Activated B cell treated with CpG ODN at 0.5 μM for 24 hours (primary cell): Measurements from ENCODE around the gene GHRH. TPM values are rescaled to one million over a fixed set of nuclear protein-coding genes. Genes with fewer than 3 reads are reported as not detected.

Experiments
- ATAC-seq: fragments of 200-7000 bp; cut with Tn5 transposase; one replicate; pipeline ENCODE4 v1.10.0; 2021; ENCODE audit warnings: low read depth, mild to moderate bottlenecking, moderate library complexity
- CTCF ChIA-PET: fragments of 350-600 bp; sonication (Branson Sonifier 250); formaldehyde crosslinking; loops from one replicate; lab custom pipeline; 2021; ENCODE audit warnings: antibody characterized with exemption; lab: Charles Lee
- POLR2A ChIA-PET: fragments of 350-600 bp; sonication (Branson Sonifier 250); formaldehyde crosslinking; loops from one replicate; lab custom pipeline; 2021; ENCODE audit warnings: antibody characterized with exemption; lab: Charles Lee
- DNase-seq: peaks from one replicate; pipeline ENCODE4 v3.0.0; 2022
- H3K27ac Mint-ChIP-seq: one replicate; pipeline ENCODE4 v1.8.0; 2020; ENCODE audit warnings: mixed read lengths
- H3K27me3 Mint-ChIP-seq: one replicate; pipeline ENCODE4 v1.8.0; 2021; ENCODE audit warnings: mixed read lengths
- H3K36me3 Mint-ChIP-seq: one replicate; pipeline ENCODE4 v1.8.0; 2021; ENCODE audit warnings: low read depth, mixed read lengths
- H3K4me1 Mint-ChIP-seq: one replicate; pipeline ENCODE4 v1.8.0; 2021; ENCODE audit warnings: mixed read lengths
- H3K4me3 Mint-ChIP-seq: one replicate; pipeline ENCODE4 v1.8.0; 2020; ENCODE audit warnings: mild to moderate bottlenecking, mixed read lengths
- H3K9me3 Mint-ChIP-seq: one replicate; pipeline ENCODE4 v1.8.0; 2020; ENCODE audit warnings: mixed read lengths
- intact Hi-C: fragments of 100-400 bp; cut with micrococcal nuclease; formaldehyde crosslinking; loops from one replicate; pipeline ENCODE4 v1.15.1; 2024
- total RNA-seq: library from RNA; stranded (reverse); gene quantifications from 2 replicates; pipeline ENCODE4 v1.2.3, GENCODE V29; 2022
- TF ChIP-seq, protein P1 (sequence below): fragments of 200-600 bp; IDR thresholded peaks from one replicate; pipeline ENCODE4 v1.8.0; 2022; ENCODE audit warnings: antibody characterized with exemption, mild to moderate bottlenecking

The GHRH gene, protein sequence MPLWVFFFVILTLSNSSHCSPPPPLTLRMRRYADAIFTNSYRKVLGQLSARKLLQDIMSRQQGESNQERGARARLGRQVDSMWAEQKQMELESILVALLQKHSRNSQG
- total RNA-seq: not detected in 2 replicates

DNA sequence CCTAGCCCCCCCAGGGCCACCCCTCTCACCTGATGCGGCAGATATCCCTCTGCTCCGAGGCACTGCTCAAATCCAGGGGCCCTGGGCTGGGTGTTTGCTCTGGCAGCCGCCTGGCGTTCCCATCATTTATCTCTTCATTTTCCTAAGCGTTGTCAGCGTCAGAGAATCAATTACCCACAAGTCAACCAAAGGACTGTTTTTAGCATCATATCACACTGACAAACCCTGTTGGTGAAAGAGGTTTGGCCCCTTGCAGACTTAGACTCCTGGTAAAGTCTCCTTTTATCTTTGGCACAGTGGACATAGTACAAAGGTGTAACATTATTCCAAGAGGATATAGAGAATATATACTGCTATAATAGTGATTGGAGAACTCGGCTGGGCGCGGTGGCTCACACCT is at the start of gene GHRH:
GHRH (minus strand) TSS at position 101 of the 400 bp plus-strand sequence. CDS start 4,925 bp downstream, outside the sequence.
- DNase-seq (no peak), ATAC-seq (no peak)
- no peak within 1 kb of the TSS for H3K4me3 Mint-ChIP-seq
- no peaks in the 10 kb centered on the region for H3K36me3 Mint-ChIP-seq
- H3K9me3 Mint-ChIP-seq: no peaks in the 10 kb centered on the region
- H3K27me3 Mint-ChIP-seq: peaks cover 10% of the 10 kb centered on the region
- TF ChIP-seq, protein P1, sequence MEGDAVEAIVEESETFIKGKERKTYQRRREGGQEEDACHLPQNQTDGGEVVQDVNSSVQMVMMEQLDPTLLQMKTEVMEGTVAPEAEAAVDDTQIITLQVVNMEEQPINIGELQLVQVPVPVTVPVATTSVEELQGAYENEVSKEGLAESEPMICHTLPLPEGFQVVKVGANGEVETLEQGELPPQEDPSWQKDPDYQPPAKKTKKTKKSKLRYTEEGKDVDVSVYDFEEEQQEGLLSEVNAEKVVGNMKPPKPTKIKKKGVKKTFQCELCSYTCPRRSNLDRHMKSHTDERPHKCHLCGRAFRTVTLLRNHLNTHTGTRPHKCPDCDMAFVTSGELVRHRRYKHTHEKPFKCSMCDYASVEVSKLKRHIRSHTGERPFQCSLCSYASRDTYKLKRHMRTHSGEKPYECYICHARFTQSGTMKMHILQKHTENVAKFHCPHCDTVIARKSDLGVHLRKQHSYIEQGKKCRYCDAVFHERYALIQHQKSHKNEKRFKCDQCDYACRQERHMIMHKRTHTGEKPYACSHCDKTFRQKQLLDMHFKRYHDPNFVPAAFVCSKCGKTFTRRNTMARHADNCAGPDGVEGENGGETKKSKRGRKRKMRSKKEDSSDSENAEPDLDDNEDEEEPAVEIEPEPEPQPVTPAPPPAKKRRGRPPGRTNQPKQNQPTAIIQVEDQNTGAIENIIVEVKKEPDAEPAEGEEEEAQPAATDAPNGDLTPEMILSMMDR: no peak
- ChIA-PET CTCF (no interaction called here), POLR2A (no interaction called here)
- intact Hi-C loops: no loop called here
- H3K4me1 Mint-ChIP-seq: peaks cover 5% of the 10 kb centered on the region
- no peak within 1 kb of the TSS for H3K27ac Mint-ChIP-seq

DNA sequence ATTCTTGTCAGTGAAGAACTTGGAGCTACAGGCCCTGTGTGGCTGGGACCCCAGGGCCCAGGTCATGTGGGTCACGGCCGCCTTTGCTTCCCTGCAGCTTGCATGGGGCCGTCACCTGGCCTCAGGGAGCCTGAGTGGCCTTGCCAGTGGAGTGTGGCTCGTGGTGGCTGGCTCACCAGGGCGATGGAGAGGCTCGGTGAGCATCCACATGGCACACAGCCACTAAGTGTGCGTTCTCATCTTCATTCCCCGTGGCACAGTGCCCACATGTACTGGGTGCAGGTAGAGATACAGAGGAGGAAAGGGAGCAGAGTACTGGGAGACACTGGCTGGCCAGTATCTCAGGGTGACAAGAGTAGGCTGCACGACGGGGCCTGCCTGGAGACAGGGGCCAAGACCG is 49.3 kb upstream of the GHRH start:
- Mint-ChIP-seq H3K36me3 (peaks cover 63% of the 10 kb centered on the region), H3K4me1 (peaks cover 41% of the 10 kb centered on the region), H3K27ac (no peak overlapping the region), H3K4me3 (no peak overlapping the region), H3K27me3 (no peaks in the 10 kb centered on the region), H3K9me3 (no peaks in the 10 kb centered on the region)
- CTCF ChIA-PET: no interaction called here
- no peak for DNase-seq
- TF ChIP-seq, protein P1: no peak
- intact Hi-C loops: no loop called here
- POLR2A ChIA-PET: no interaction called here
- no peak for ATAC-seq

DNA sequence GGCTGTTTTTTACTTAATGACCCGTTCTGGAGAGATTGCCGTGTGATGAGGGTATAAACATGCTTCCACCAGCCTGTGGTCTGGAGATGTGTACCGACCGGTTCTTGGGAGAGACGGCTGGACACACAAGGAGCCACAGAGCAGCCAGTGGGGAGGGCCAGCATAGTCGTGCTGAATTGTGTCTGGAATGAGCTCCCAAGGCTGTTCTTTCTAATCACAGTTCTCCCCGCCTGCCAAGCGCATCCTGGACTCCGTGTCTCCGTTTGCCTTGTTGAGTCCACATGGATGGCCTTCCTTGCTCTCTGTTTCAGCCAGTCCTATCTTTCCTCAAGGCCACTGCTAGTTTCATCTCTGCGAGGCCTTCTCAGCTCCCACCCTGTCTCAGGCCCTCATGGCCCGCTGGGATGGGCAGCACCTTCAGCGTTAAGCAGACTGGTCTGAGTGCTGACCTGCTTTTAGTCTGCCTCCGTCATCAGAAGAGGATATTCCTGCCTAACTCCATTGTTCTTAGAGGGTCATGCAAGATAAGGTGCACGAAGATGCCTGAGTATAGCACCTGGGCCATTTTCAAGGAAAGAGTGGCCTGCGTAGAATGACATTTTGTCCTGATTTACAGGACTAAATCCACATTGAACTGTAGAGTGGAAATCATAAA is 48.4 kb upstream of the GHRH start:
- no peak overlapping the region for H3K4me3 Mint-ChIP-seq
- no peak overlapping the region for H3K27ac Mint-ChIP-seq
- ChIA-PET POLR2A (no interaction called here), CTCF (no interaction called here)
- H3K27me3 Mint-ChIP-seq: no peaks in the 10 kb centered on the region
- intact Hi-C loops: no loop called here
- peaks cover 70% of the 10 kb centered on the region for H3K36me3 Mint-ChIP-seq
- H3K4me1 Mint-ChIP-seq: peaks cover 34% of the 10 kb centered on the region
- TF ChIP-seq, protein P1: no peak
- ATAC-seq (no peak), DNase-seq (no peak)
- H3K9me3 Mint-ChIP-seq: no peaks in the 10 kb centered on the region

DNA sequence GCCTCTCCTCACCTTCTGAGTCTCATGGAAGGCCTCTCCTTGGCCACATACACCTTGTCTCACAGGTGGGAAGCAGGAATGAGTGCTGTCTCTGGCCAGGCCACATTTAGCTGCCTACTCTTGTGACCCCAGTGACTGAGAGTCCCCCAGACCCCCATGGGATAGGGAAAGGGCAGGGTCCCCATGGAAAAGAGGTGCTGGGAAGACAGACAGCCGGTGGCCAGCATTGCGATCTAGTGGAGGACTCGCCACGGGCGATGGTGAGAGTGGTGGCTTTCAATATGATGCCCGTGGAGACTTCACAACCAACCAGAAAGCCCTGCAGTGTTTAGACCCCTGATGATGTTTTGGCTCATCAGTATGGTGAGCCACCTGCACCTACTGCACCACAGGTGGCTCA is 47.7 kb upstream of the GHRH start:
- no peaks in the 10 kb centered on the region for H3K9me3 Mint-ChIP-seq
- peaks cover 31% of the 10 kb centered on the region for H3K4me1 Mint-ChIP-seq
- H3K36me3 Mint-ChIP-seq: peaks cover 77% of the 10 kb centered on the region
- TF ChIP-seq, protein P1: no peak
- H3K4me3 Mint-ChIP-seq: no peak overlapping the region
- H3K27ac Mint-ChIP-seq: no peak overlapping the region
- no peaks in the 10 kb centered on the region for H3K27me3 Mint-ChIP-seq
- ATAC-seq (no peak), DNase-seq (no peak)
- intact Hi-C loops: no loop called here
- POLR2A ChIA-PET: no interaction called here
- CTCF ChIA-PET: no interaction called here

DNA sequence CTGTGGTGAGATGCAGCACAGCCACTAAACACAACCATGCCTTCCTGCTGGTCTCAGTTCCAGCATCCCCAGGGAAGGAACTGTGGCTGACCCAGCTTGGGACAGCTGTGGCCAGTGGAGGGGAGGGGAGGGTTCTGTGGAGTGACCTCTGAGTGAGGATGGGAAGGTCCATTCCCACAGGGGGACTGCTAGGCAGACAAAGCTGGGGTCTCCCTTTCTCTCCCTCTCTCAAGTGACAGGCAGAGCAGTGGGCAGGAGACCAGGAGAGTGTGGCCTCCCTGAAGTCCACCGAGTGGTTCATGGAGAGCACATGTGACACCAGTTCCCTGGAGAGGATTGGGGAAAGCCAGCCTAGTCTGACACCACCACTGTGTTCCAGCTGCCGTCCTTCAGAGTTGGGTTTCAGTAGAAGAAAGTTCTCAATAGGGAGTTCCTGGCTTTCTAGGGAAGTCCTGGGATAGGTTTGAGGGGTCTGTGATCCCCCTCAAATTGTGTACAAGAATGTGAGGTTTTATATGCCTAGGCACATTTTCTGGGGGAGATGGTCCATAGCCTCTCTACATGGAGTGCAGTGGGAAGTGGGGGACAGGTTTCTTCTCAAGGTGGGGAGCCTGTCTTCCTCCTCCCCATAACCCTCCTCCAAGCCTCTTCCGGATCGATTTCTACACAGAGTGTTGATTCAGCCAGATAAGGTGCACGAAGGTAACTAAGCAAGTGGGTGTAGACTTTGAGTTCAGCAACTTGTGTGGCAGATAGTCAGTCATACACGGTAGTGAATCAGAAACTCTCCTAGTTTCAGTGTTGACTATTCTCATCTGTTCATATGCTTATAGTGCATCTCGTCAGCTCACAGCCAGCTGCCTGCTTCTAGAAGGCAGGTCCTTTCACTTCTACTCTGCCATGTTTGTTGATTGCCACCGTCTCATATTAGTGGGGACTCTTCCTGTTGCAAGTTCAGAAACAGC is 46.8 kb upstream of the GHRH start:
- ATAC-seq: peak; percentile 50
- peaks cover 22% of the 10 kb centered on the region for H3K4me1 Mint-ChIP-seq
- peaks cover 74% of the 10 kb centered on the region for H3K36me3 Mint-ChIP-seq
- no peak overlapping the region for H3K27ac Mint-ChIP-seq
- no peak for DNase-seq
- ChIA-PET CTCF (no interaction called here), POLR2A (interaction anchor here (0.6 kb wide), 1 partner anchor 35 kb away, joined by 3 read pairs; no protein-coding TSS in a partner anchor)
- H3K9me3 Mint-ChIP-seq: no peaks in the 10 kb centered on the region
- no peak overlapping the region for H3K4me3 Mint-ChIP-seq
- intact Hi-C loops: no loop called here
- TF ChIP-seq, protein P1: no peak
- no peaks in the 10 kb centered on the region for H3K27me3 Mint-ChIP-seq
